H1 (cell line): Measurements from ENCODE around the gene TXK. TPM values are rescaled to one million over a fixed set of nuclear protein-coding genes. Genes with fewer than 3 reads are reported as not detected.

Source experiments
- CTCF ChIA-PET: fragments of 300-600 bp; sonication (Branson Sonifier 250); formaldehyde crosslinking; loops from one replicate; lab custom pipeline; 2021; ENCODE audit not compliant: partially characterized antibody; lab: Charles Lee
- POLR2A ChIA-PET: fragments of 300-600 bp; sonication (Branson Sonifier 250); formaldehyde crosslinking; loops from one replicate; lab custom pipeline; 2021; ENCODE audit warnings: inconsistent platforms; ENCODE audit not compliant: partially characterized antibody; lab: Charles Lee
- DNase-seq, 2 experiments: peaks; one replicate each; pipeline versions ENCODE4 v3.0.0 to v3.0.0-alpha.2; 2010 to 2022; ENCODE audit warnings: low spot score in 2 of 2, low read depth in 1 of 2, mixed read lengths in 1 of 2
- FAIRE-seq: peaks from 2 replicates; lab custom pipeline; 2011; peaks lifted over from hg19 to GRCh38; lab: Jason Lieb, UNC
- H2AFZ ChIP-seq: 2 replicates; pipeline ENCODE4 v1.8.1; 2012; ENCODE audit warnings: low read length, inconsistent platforms
- H2AK5ac ChIP-seq: 2 replicates; pipeline ENCODE4 v1.6.1; 2013; ENCODE audit warnings: low read depth, low read length
- H2BK120ac ChIP-seq: replicated peaks from 2 replicates; pipeline ENCODE3; 2013; ENCODE audit warnings: low read depth, low read length, inconsistent platforms
- H2BK12ac ChIP-seq: 2 replicates; pipeline ENCODE4 v1.6.1; 2013; ENCODE audit warnings: low read depth, low read length
- H2BK15ac ChIP-seq: 2 replicates; pipeline ENCODE4 v1.6.1; 2013; ENCODE audit warnings: low read length
- H2BK20ac ChIP-seq: 2 replicates; pipeline ENCODE4 v1.6.1; 2013; ENCODE audit warnings: low read length
- H2BK5ac ChIP-seq: 2 replicates; pipeline ENCODE4 v1.6.1; 2013; ENCODE audit warnings: low read depth, low read length
- H3K14ac ChIP-seq: 2 replicates; pipeline ENCODE4 v1.6.1; 2013; ENCODE audit warnings: inconsistent platforms; ENCODE audit not compliant: insufficient read length
- H3K18ac ChIP-seq: 2 replicates; pipeline ENCODE4 v1.6.1; 2013; ENCODE audit warnings: low read length; ENCODE audit errors: extremely low read depth
- H3K23ac ChIP-seq: 2 replicates; pipeline ENCODE4 v1.6.1; 2013; ENCODE audit warnings: inconsistent platforms; ENCODE audit not compliant: insufficient read length
- H3K23me2 ChIP-seq: 2 replicates; pipeline ENCODE4 v1.6.1; 2013; ENCODE audit warnings: low read depth, low read length
- H3K27ac ChIP-seq: 2 replicates; pipeline ENCODE4 v1.6.1; 2011; ENCODE audit warnings: low read depth, low read length, inconsistent platforms
- H3K27me3 ChIP-seq, 4 experiments: replicated peaks in 1 of 4; 1 replicate in 1 of 4; 2 replicates in 3 of 4; pipeline versions ENCODE4 v1.6.1 to v1.8.1; 2011 to 2013; ENCODE audit warnings: low read length in 3 of 4, mild to moderate bottlenecking in 3 of 4, inconsistent platforms in 2 of 4, mixed read lengths in 2 of 4, moderate library complexity in 1 of 4; ENCODE audit not compliant: control insufficient read depth in 3 of 4, insufficient read depth in 3 of 4; ENCODE audit errors: extremely low read depth in 1 of 4
- H3K36me3 ChIP-seq, 4 experiments: 2 replicates each; pipeline versions ENCODE4 v1.6.1 to v1.8.1; 2011 to 2013; ENCODE audit warnings: mild to moderate bottlenecking in 4 of 4, low read length in 3 of 4, moderate library complexity in 2 of 4, control low read depth in 1 of 4, inconsistent platforms in 1 of 4; ENCODE audit not compliant: insufficient read depth in 4 of 4, control insufficient read depth in 2 of 4
- H3K4ac ChIP-seq: replicated peaks from 2 replicates; pipeline ENCODE3; 2013; ENCODE audit warnings: low read length, low read depth, mixed read lengths, inconsistent platforms; ENCODE audit not compliant: insufficient read length
- H3K4me1 ChIP-seq, 4 experiments: replicated peaks in 1 of 4; 1 replicate in 1 of 4; 2 replicates in 3 of 4; pipeline versions ENCODE4 v1.6.1 to v1.8.1; 2011 to 2013; ENCODE audit warnings: low read length in 3 of 4, inconsistent platforms in 2 of 4, mixed read lengths in 1 of 4; ENCODE audit not compliant: insufficient read depth in 4 of 4, control insufficient read depth in 3 of 4
- H3K4me2 ChIP-seq, 2 experiments: 2 replicates each; pipeline versions ENCODE4 v1.6.1 to v1.8.1; 2011 to 2013; ENCODE audit warnings: low read depth in 2 of 2, low read length in 2 of 2, control low read depth in 1 of 2, inconsistent platforms in 1 of 2, mild to moderate bottlenecking in 1 of 2; ENCODE audit not compliant: insufficient read depth in 1 of 2
- H3K4me3 ChIP-seq, 4 experiments: fragments of 200-600, 300-600 bp in 1 of 4; sonication (generic), shearing (Covaris generic), sonication (Bioruptor Twin) in 1 of 4; 2 replicates each; pipeline versions ENCODE4 v1.5.1 to v1.8.1; 2011 to 2016; ENCODE audit warnings: low read length in 4 of 4, low read depth in 3 of 4, control low read depth in 2 of 4, inconsistent platforms in 2 of 4, mild to moderate bottlenecking in 2 of 4, mixed read lengths in 1 of 4, moderate library complexity in 1 of 4; ENCODE audit not compliant: insufficient read depth in 2 of 4; ENCODE audit errors: extremely low read depth in 1 of 4
- H3K56ac ChIP-seq: replicated peaks from 2 replicates; pipeline ENCODE3; 2013; ENCODE audit warnings: low read depth, mild to moderate bottlenecking, mixed read lengths, low read length, inconsistent platforms; ENCODE audit not compliant: insufficient read length
- H3K79me1 ChIP-seq: 2 replicates; pipeline ENCODE4 v1.6.1; 2013; ENCODE audit warnings: low read depth, low read length, control low read depth
- H3K79me2 ChIP-seq, 2 experiments: 2 replicates each; pipeline versions ENCODE4 v1.6.1 to v1.8.1; 2012 to 2013; ENCODE audit warnings: low read length in 2 of 2, mild to moderate bottlenecking in 2 of 2, inconsistent platforms in 1 of 2; ENCODE audit not compliant: insufficient read depth in 2 of 2, control insufficient read depth in 1 of 2
- H3K9ac ChIP-seq, 4 experiments: replicated peaks in 1 of 4; 1 replicate in 1 of 4; 2 replicates in 3 of 4; pipeline versions ENCODE4 v1.6.1 to v1.8.1; 2011 to 2013; ENCODE audit warnings: low read depth in 3 of 4, low read length in 3 of 4, control low read depth in 2 of 4, mild to moderate bottlenecking in 2 of 4, moderate library complexity in 2 of 4, inconsistent platforms in 1 of 4; ENCODE audit errors: extremely low read depth in 1 of 4
- H3K9me3 ChIP-seq, 2 experiments: 2 replicates each; pipeline versions ENCODE4 v1.6.1 to v1.8.1; 2012 to 2013; ENCODE audit warnings: mild to moderate bottlenecking in 2 of 2, moderate library complexity in 2 of 2, control low read depth in 1 of 2, inconsistent platforms in 1 of 2, low read depth in 1 of 2, low read length in 1 of 2, mixed read lengths in 1 of 2; ENCODE audit not compliant: insufficient read depth in 2 of 2
- H4K20me1 ChIP-seq, 2 experiments: replicated peaks in 1 of 2; 2 replicates each; pipeline versions ENCODE3 to v1.8.1; 2011 to 2013; ENCODE audit warnings: inconsistent platforms in 2 of 2, low read length in 2 of 2, mild to moderate bottlenecking in 1 of 2; ENCODE audit not compliant: insufficient read depth in 2 of 2, control insufficient read depth in 1 of 2
- H4K5ac ChIP-seq: 2 replicates; pipeline ENCODE4 v1.6.1; 2013; ENCODE audit warnings: low read length, low read depth, mixed read lengths, inconsistent platforms; ENCODE audit not compliant: insufficient read length
- H4K8ac ChIP-seq: 2 replicates; pipeline ENCODE4 v1.8.0; 2013; ENCODE audit warnings: mild to moderate bottlenecking, moderate library complexity, low read length, inconsistent platforms; ENCODE audit not compliant: insufficient read depth; ENCODE audit errors: extremely low read depth
- H4K91ac ChIP-seq: replicated peaks from 2 replicates; pipeline ENCODE3; 2013; ENCODE audit warnings: low read length, mixed read lengths, inconsistent platforms; ENCODE audit not compliant: insufficient read length
- CREB1 ChIP-seq: IDR thresholded peaks from 2 replicates; pipeline ENCODE4 v1.6.1; 2012; ENCODE audit warnings: inconsistent platforms
- EGR1 ChIP-seq: IDR thresholded peaks from 2 replicates; pipeline ENCODE4 v1.6.1; 2011; ENCODE audit warnings: low read depth, low read length, borderline replicate concordance
- RNF2 ChIP-seq: fragments of 200-900, 300-1000 bp; sonication (generic); IDR thresholded peaks from 2 replicates; pipeline ENCODE4 v1.7.1; 2016; ENCODE audit warnings: borderline replicate concordance, low read depth, mild to moderate bottlenecking, antibody characterized with exemption, low read length; ENCODE audit not compliant: poor library complexity, severe bottlenecking; ENCODE audit errors: missing control alignments
- WGBS, 2 experiments: shearing (Covaris generic) in 1 of 2; methylation state at CpG; one replicate each; pipeline versions ENCODE4 v1.1.6 to v1.1.7; 2013 to 2015; ENCODE audit warnings: low lambda C conversion rate in 2 of 2, mixed read lengths in 2 of 2, inconsistent platforms in 1 of 2, low coverage in 1 of 2, missing lambda C conversion rate in 1 of 2; ENCODE audit not compliant: insufficient replicate concordance in 2 of 2, insufficient coverage in 1 of 2, insufficient read length in 1 of 2; ENCODE audit errors: extremely low coverage in 1 of 2, missing lambda C conversion rate in 1 of 2; 5-methylcytosine and 5-hydroxymethylcytosine counted together
- polyA plus RNA-seq, 7 experiments: library from polyadenylated mRNA; depleted of rRNA in 3 of 7; stranded (reverse) in 5 of 7; unstranded in 2 of 7; fragments of >200 nt in 5 of 7; fragments of 200-250 nt in 2 of 7; gene quantifications; 1 replicate in 5 of 7; 2 replicates in 1 of 7; 4 replicates in 1 of 7; pipeline versions ENCODE4 v1.2.1 to v1.2.3, GENCODE V29; 2011 to 2013; ENCODE audit warnings: missing spikeins in 2 of 7, mixed read lengths in 2 of 7
- total RNA-seq: library from RNA; stranded (reverse); fragmentation: NEBNext Ultra II Directional; extraction: Animal tissue kit (Norgen Biotek cat#: 25700); gene quantifications from 2 replicates; pipeline ENCODE4 v1.2.1, GENCODE V29; 2021
- TF ChIP-seq, protein P1 (sequence below): IDR thresholded peaks from 2 replicates; pipeline ENCODE4 v1.6.1; 2012; ENCODE audit warnings: inconsistent platforms

The TXK gene
- total and polyA plus RNA-seq, 2 of the 8 experiments (the other 6 are each of a cell fraction or from before 2014, with no cell fraction given): not detected

DNA sequence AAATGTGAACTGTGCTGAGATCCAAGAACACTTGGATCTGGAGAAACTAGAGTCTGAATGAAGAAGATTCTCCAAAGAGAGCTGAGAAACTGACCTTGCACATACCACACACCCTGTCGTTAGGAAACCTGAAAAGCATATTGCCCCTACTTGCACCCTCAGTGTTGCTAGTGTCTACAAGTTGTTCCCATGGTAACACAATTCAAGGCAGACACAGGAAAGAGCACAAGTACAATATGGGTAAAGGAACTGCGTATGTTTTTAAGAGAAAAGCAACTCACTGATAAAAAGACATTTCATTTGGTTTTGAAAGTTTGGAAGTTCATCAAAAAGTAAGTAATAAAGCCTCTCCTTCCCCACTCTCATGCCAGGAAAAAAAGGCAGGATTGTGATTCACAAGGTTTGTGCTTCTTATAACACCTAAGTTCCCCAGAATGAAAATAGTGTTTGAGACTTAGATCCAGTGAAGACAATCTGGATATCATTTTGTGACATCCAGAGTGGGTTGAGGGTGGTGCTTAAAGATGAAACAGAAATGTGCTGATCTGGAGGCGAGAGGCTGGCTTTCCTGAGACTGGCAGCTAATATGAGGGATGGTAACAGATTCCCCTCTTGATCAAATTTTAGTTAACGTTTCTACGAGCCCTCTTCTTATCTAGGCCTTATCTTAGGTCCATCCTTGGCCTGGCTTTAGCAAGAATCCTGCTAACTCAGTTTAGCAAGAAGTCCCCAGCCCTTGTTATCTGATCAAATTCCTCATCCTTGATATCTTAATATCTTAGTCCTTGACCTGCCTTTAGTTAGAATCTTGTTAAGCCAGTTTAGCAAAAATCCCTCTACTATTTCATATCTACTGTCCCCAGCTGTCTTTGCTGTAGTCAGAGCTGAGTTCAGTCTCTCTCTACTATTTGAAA, 75.2 kb downstream of the TXK start:
- Histone ChIP-seq H3K56ac (no peak overlapping the region), H3K27ac (no peak overlapping the region), H3K27me3 (no peaks in the 10 kb centered on the region), H3K23me2 (no peaks in the 10 kb centered on the region), H2AK5ac (no peak overlapping the region), H3K4me2 (no peak overlapping the region), H2BK20ac (no peak overlapping the region), H2BK12ac (no peak overlapping the region), H3K9ac (no peak overlapping the region), H3K23ac (no peak overlapping the region), H2BK15ac (no peak overlapping the region), H2BK120ac (no peak overlapping the region), H3K18ac (no peak overlapping the region), H3K4me3 (no peak overlapping the region), H3K79me2 (no peaks in the 10 kb centered on the region), H3K4me1 (no peaks in the 10 kb centered on the region), H4K20me1 (no peaks in the 10 kb centered on the region), H3K4ac (no peak overlapping the region), H2AFZ (no peak overlapping the region), H4K91ac (no peak overlapping the region), H3K9me3 (peaks cover 0 to 8% of the 10 kb centered on the region in 2 experiments; a peak in 1 of 4 replicates), H4K5ac (no peak overlapping the region), H3K36me3 (no peaks in the 10 kb centered on the region), H2BK5ac (no peak overlapping the region), H4K8ac (no peak overlapping the region), H3K79me1 (no peaks in the 10 kb centered on the region), H3K14ac (no peak overlapping the region)
- ChIA-PET POLR2A (no interaction called here), CTCF (interaction anchor here (0.8 to 2.8 kb wide), 4 partner anchors 11 to 51 kb away, joined by 3 to 9 read pairs (median 4); no protein-coding TSS in a partner anchor)
- DNase-seq (no peak), FAIRE-seq (no peak)
- 86% methylated on average over 5 of the region's 5 CpGs; no CpG with 5 or more reads in 1 of the 2 experiments for WGBS, 2 experiments
- TF ChIP-seq EGR1: no peak
- TF ChIP-seq CREB1: no peak
- TF ChIP-seq, protein P1, sequence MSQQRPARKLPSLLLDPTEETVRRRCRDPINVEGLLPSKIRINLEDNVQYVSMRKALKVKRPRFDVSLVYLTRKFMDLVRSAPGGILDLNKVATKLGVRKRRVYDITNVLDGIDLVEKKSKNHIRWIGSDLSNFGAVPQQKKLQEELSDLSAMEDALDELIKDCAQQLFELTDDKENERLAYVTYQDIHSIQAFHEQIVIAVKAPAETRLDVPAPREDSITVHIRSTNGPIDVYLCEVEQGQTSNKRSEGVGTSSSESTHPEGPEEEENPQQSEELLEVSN: no peak
- no peak for TF ChIP-seq RNF2
